BLaER1 (cell line): ENCODE results near the gene NDUFAF2.

Experiments
- H3K27ac ChIP-seq: shearing (Covaris generic); formaldehyde crosslinking; 2 replicates; pipeline ENCODE4 v1.8.1; 2022
- H3K27me3 ChIP-seq: shearing (Covaris generic); formaldehyde crosslinking; 2 replicates; pipeline ENCODE4 v1.8.1; 2022
- H3K36me3 ChIP-seq: shearing (Covaris generic); formaldehyde crosslinking; 2 replicates; pipeline ENCODE4 v1.8.1; 2022
- H3K4me1 ChIP-seq: shearing (Covaris generic); formaldehyde crosslinking; 2 replicates; pipeline ENCODE4 v1.8.1; 2022
- H3K4me2 ChIP-seq: shearing (Covaris generic); formaldehyde crosslinking; 2 replicates; pipeline ENCODE4 v1.8.1; 2022
- H3K4me3 ChIP-seq: shearing (Covaris generic); formaldehyde crosslinking; 2 replicates; pipeline ENCODE4 v1.8.1; 2022
- H3K9ac ChIP-seq: shearing (Covaris generic); formaldehyde crosslinking; 2 replicates; pipeline ENCODE4 v1.8.1; 2022
- H3K9me3 ChIP-seq: shearing (Covaris generic); formaldehyde crosslinking; 2 replicates; pipeline ENCODE4 v1.8.1; 2022
- H4K20me1 ChIP-seq: shearing (Covaris generic); formaldehyde crosslinking; 2 replicates; pipeline ENCODE4 v1.8.1; 2022
- Cebpa-rat ChIP-seq: shearing (Covaris generic); IDR thresholded peaks from 2 replicates; pipeline ENCODE4 v1.8.1; 2022

Gene NDUFAF2

DNA sequence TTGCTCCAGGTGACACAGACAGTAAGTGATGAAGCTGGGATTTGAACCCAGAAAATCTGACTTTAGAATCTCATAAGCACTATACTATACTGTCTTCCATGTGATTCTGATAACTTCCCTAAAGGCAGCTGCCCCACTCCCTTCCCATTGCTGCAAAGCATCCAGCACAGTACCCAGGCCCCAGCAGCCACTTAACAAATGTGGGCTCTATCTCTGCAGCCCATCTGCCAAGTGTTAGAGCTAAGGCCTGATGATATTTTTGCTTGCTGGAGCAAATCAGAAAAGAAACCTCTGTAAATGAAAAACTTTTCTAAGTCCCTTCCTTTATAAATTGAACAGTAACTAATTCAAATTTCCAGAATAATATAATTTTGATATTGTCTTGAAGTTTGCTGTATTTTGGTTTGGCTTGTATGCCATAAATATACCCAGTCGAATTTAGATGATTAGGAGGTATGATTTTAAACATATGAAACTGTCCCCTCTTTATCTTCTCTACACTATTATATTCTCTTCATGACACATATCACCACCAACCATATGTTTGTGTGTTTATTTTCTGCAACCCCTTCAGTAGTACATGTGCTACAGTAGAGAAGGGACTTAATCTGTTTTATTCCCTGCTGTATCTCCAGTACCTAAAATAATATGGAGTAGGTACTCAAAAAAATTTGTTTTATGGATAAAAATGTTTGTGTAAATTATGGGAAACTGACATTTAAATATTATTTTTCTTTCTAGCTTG lies 153.4 kb downstream of the NDUFAF2 start:
- H3K27ac ChIP-seq, result no peak overlapping the region
- peaks cover 26% of the 10 kb centered on the region for H3K36me3 ChIP-seq
- 0 out of 2 replicates have a peak, but pooled peaks cover 3% of the 10 kb centered on the region for H3K9me3 ChIP-seq
- H3K4me1 ChIP-seq, result no peaks in the 10 kb centered on the region
- no peaks in the 10 kb centered on the region for H4K20me1 ChIP-seq
- TF ChIP-seq Cebpa-rat, result no peak
- H3K4me3 ChIP-seq, result no peak overlapping the region
- no peaks in the 10 kb centered on the region for H3K27me3 ChIP-seq
- no peak overlapping the region for H3K4me2 ChIP-seq
- no peak overlapping the region for H3K9ac ChIP-seq

DNA sequence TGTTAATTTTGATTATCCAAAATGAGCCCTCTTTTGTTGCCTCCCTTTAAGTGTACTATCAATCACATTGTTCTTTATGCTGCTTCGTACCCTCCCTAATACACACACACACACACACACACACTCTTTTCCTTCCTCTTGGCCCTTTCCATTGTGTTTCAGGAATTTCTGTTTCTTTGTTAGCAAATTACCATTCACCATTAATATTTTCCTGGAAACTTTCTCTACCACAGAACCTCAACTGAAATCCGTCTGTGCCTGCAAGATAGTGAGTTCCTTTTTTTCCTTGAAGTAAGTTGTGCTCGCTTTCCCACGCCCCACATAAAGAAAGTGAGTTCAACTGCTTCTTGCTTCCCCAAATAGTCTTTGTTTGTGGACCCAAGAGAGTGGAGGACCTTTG lies 155.4 kb downstream of the NDUFAF2 start:
- H3K36me3 ChIP-seq, result peaks cover 17% of the 10 kb centered on the region
- no peak overlapping the region for H3K4me3 ChIP-seq
- no peaks in the 10 kb centered on the region for H4K20me1 ChIP-seq
- H3K4me2 ChIP-seq, result no peak overlapping the region
- H3K27ac ChIP-seq, result no peak overlapping the region
- H3K9me3 ChIP-seq, result 0 out of 2 replicates have a peak, but pooled peaks cover 3% of the 10 kb centered on the region
- TF ChIP-seq Cebpa-rat, result no peak
- no peak overlapping the region for H3K9ac ChIP-seq
- H3K4me1 ChIP-seq, result no peaks in the 10 kb centered on the region
- no peaks in the 10 kb centered on the region for H3K27me3 ChIP-seq

GRCh38 chr5:61114441-61114840 lies 169.4 kb downstream of the NDUFAF2 start:
- H3K9me3 ChIP-seq, result peaks cover 6% of the 10 kb centered on the region
- H3K9ac ChIP-seq, result no peak overlapping the region
- no peaks in the 10 kb centered on the region for H4K20me1 ChIP-seq
- H3K27me3 ChIP-seq, result no peaks in the 10 kb centered on the region
- H3K4me3 ChIP-seq, result no peak overlapping the region
- TF ChIP-seq Cebpa-rat, result no peak
- H3K27ac ChIP-seq, result no peak overlapping the region
- H3K36me3 ChIP-seq, result peaks cover 11% of the 10 kb centered on the region; the same call in 1 of the 2 replicates
- H3K4me1 ChIP-seq, result no peaks in the 10 kb centered on the region
- no peak overlapping the region for H3K4me2 ChIP-seq

- Histone ChIP-seq H3K27ac (no peak overlapping the region), H3K9ac (no peak overlapping the region), H4K20me1 (no peaks in the 10 kb centered on the region), H3K36me3 (peaks cover 11% of the 10 kb centered on the region; the same call in 1 of the 2 replicates), H3K27me3 (no peaks in the 10 kb centered on the region), H3K9me3 (peaks cover 6% of the 10 kb centered on the region), H3K4me1 (no peaks in the 10 kb centered on the region), H3K4me3 (no peak overlapping the region), H3K4me2 (no peak overlapping the region)
- no peak for TF ChIP-seq Cebpa-rat
These were observed 171.0 kb downstream of the NDUFAF2 start for GRCh38 chr5:61115968-61116367.

DNA sequence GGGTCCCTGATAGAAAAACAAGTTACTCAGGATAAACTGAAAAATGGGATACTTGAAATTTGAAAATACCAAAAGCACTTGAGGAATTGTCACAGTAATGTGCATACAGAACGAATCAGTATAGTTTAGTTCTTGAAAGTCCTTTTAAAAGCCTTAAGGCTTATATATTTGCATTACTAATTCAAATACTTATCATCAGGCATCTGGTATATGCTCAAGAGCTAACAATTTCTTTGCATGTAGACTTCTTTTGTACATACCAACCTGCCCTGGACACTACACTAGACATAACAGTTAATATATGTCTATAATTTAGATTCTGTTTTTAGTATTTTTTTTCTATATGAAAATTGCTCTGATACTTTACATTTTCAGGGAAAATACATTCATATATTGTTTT lies 174.1 kb downstream of the NDUFAF2 start:
- no peak for TF ChIP-seq Cebpa-rat

GRCh38 chr5:61120534-61120933 lies 175.5 kb downstream of the NDUFAF2 start:
- Histone ChIP-seq H3K9me3 (no peaks in the 10 kb centered on the region), H3K4me2 (no peak overlapping the region), H3K4me3 (no peak overlapping the region), H3K9ac (no peak overlapping the region), H3K4me1 (no peaks in the 10 kb centered on the region), H3K27ac (no peak overlapping the region), H4K20me1 (no peaks in the 10 kb centered on the region), H3K36me3 (no peaks in the 10 kb centered on the region), H3K27me3 (no peaks in the 10 kb centered on the region)
- no peak for TF ChIP-seq Cebpa-rat

More for the DNA sequence above, 174.1 kb downstream of the NDUFAF2 start:
- peaks cover 7% of the 10 kb centered on the region; the same call in 1 of the 2 replicates for H3K36me3 ChIP-seq
- no peaks in the 10 kb centered on the region for H4K20me1 ChIP-seq
- no peak overlapping the region for H3K9ac ChIP-seq
- no peak overlapping the region for H3K4me3 ChIP-seq
- H3K27me3 ChIP-seq, result no peaks in the 10 kb centered on the region
- H3K4me2 ChIP-seq, result no peak overlapping the region
- no peaks in the 10 kb centered on the region for H3K4me1 ChIP-seq
- H3K9me3 ChIP-seq, result no peaks in the 10 kb centered on the region
- H3K27ac ChIP-seq, result no peak overlapping the region

DNA sequence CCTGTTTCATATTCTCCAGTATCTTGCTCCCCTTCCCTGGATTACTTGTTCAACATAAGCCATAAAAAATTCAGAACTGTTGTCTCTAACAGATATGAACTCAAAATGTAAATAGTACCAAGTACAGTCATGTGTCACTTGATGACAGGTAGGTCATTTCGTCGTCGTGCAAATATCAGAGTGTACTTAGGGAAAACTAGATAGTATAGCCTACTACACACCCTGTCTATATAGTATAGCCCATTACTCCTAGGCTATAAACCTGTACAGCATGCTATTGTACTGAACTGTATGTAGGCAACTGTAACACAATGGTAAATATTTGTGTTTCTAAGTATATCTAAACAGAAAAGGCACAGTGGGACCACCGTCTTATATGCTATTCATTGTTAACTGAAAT lies 178.1 kb downstream of the NDUFAF2 start:
- H3K27me3 ChIP-seq, result no peaks in the 10 kb centered on the region
- no peaks in the 10 kb centered on the region for H3K36me3 ChIP-seq
- H3K4me2 ChIP-seq, result no peak overlapping the region
- H3K4me1 ChIP-seq, result no peaks in the 10 kb centered on the region
- no peak overlapping the region for H3K9ac ChIP-seq
- TF ChIP-seq Cebpa-rat, result no peak
- H4K20me1 ChIP-seq, result no peaks in the 10 kb centered on the region
- no peak overlapping the region for H3K27ac ChIP-seq
- no peak overlapping the region for H3K4me3 ChIP-seq
- no peaks in the 10 kb centered on the region for H3K9me3 ChIP-seq

GRCh38 chr5:61130289-61130688 lies 185.3 kb downstream of the NDUFAF2 start:
- H3K9ac ChIP-seq, result no peak overlapping the region
- no peaks in the 10 kb centered on the region for H3K9me3 ChIP-seq
- H3K36me3 ChIP-seq, result no peaks in the 10 kb centered on the region
- TF ChIP-seq Cebpa-rat, result no peak
- H3K4me3 ChIP-seq, result no peak overlapping the region
- no peaks in the 10 kb centered on the region for H3K4me1 ChIP-seq
- no peaks in the 10 kb centered on the region for H3K27me3 ChIP-seq
- no peak overlapping the region for H3K4me2 ChIP-seq
- no peak overlapping the region for H3K27ac ChIP-seq
- no peaks in the 10 kb centered on the region for H4K20me1 ChIP-seq

GRCh38 chr5:61132559-61132958 lies 187.6 kb downstream of the NDUFAF2 start:
- no peak for TF ChIP-seq Cebpa-rat

GRCh38 chr5:61137835-61138234 lies 192.8 kb downstream of the NDUFAF2 start:
- no peak for TF ChIP-seq Cebpa-rat
- Histone ChIP-seq H3K4me3 (no peak overlapping the region), H3K27ac (no peak overlapping the region), H3K36me3 (no peaks in the 10 kb centered on the region), H3K4me2 (no peak overlapping the region), H3K9me3 (no peaks in the 10 kb centered on the region), H4K20me1 (no peaks in the 10 kb centered on the region), H3K9ac (no peak overlapping the region), H3K27me3 (no peaks in the 10 kb centered on the region), H3K4me1 (no peaks in the 10 kb centered on the region)

More at GRCh38 chr5:61132559-61132958, 187.6 kb downstream of the NDUFAF2 start:
- Histone ChIP-seq H3K27ac (no peak overlapping the region), H3K9me3 (no peaks in the 10 kb centered on the region), H4K20me1 (no peaks in the 10 kb centered on the region), H3K4me1 (no peaks in the 10 kb centered on the region), H3K4me3 (no peak overlapping the region), H3K4me2 (no peak overlapping the region), H3K36me3 (no peaks in the 10 kb centered on the region), H3K27me3 (no peaks in the 10 kb centered on the region), H3K9ac (no peak overlapping the region)
